Stimulated activated CD4-positive, alpha-beta T cell treated with anti-CD3 and anti-CD28 coated beads, Interleukin-2, amount 100 ng/mL, for 48 hours (primary cell): ENCODE measurements around the gene CCDC106.

Source experiments
- DNase-seq, 2 donors: peaks; one replicate each; pipeline ENCODE4 v3.0.0-alpha.2; 2020

The CCDC106 gene

GRCh38 chr19:55652311-55653128 is 4.5 kb downstream of the CCDC106 start:
- DNase-seq: no peak

- peak; percentile 93 to 97 for DNase-seq
Observed at GRCh38 chr19:55653651-55654322, 5.8 kb downstream of the CCDC106 start.

GRCh38 chr19:55654323-55654867 is 6.4 kb downstream of the CCDC106 start:
- peak; percentile 96 to 98 for DNase-seq

- DNase-seq: peak; percentile 96 to 97
Observed at GRCh38 chr19:55654868-55655647, 7.0 kb downstream of the CCDC106 start, which contains the start of gene U2AF2. U2AF2 (plus strand) TSS chr19:55655035; CDS start chr19:55655105, 70 bp downstream.

- no peak for DNase-seq
Observed at GRCh38 chr19:55655648-55656040, 7.6 kb downstream of the CCDC106 start.

- DNase-seq: no peak
Observed at GRCh38 chr19:55656552-55656951, 8.5 kb downstream of the CCDC106 start.

GRCh38 chr19:55656988-55657747 is 9.2 kb downstream of the CCDC106 start:
- DNase-seq: no peak

GRCh38 chr19:55658846-55659459 is 10.9 kb downstream of the CCDC106 start:
- no peak for DNase-seq

- no peak for DNase-seq
Observed at GRCh38 chr19:55659822-55660221, 11.8 kb downstream of the CCDC106 start.

- no peak for DNase-seq
Observed at GRCh38 chr19:55660404-55660803, 12.4 kb downstream of the CCDC106 start.

GRCh38 chr19:55660991-55661390 is 13.0 kb downstream of the CCDC106 start:
- DNase-seq: no peak

GRCh38 chr19:55661826-55662225 is 13.8 kb downstream of the CCDC106 start:
- DNase-seq: no peak

- DNase-seq: no peak
Observed at GRCh38 chr19:55663846-55664536, 16.0 kb downstream of the CCDC106 start.

- DNase-seq: no peak
Observed at GRCh38 chr19:55666343-55667005, 18.5 kb downstream of the CCDC106 start.

GRCh38 chr19:55667006-55667381 is 19.0 kb downstream of the CCDC106 start:
- no peak for DNase-seq

- DNase-seq: no peak
Observed at GRCh38 chr19:55667511-55667910, 19.5 kb downstream of the CCDC106 start.

GRCh38 chr19:55667958-55668357 is 19.9 kb downstream of the CCDC106 start:
- no peak for DNase-seq

- no peak for DNase-seq
Observed at GRCh38 chr19:55668603-55669348, 20.8 kb downstream of the CCDC106 start.

GRCh38 chr19:55669418-55670279 is 21.6 kb downstream of the CCDC106 start:
- DNase-seq: no peak
